Stimulated activated CD8-positive, alpha-beta memory T cell treated with anti-CD3 and anti-CD28 coated beads, Interleukin-4, amount 100 ng/mL, for 4 hours (primary cell): ENCODE data around the gene MGRN1.

Experiments used
- DNase-seq, 2 donors: peaks; one replicate each; pipeline ENCODE4 v3.0.0-alpha.2; 2020; ENCODE audit warnings: low read depth in 2 of 2, low spot score in 1 of 2

The MGRN1 gene

GRCh38 chr16:4623593-4623992 lies 1.0 kb upstream of the MGRN1 start:
- DNase-seq, result no peak

GRCh38 chr16:4624827-4625559 lies 367 bp downstream of the MGRN1 start:
- peak; percentile 48 to 62 for DNase-seq

- no peak for DNase-seq
Measured at GRCh38 chr16:4625560-4626159, 1.0 kb downstream of the MGRN1 start.

- DNase-seq, result no peak
Measured at GRCh38 chr16:4626396-4626795, 1.8 kb downstream of the MGRN1 start.

- DNase-seq, result no peak
Measured at GRCh38 chr16:4628283-4628682, 3.7 kb downstream of the MGRN1 start.

- no peak for DNase-seq
Measured at GRCh38 chr16:4631444-4631843, 6.8 kb downstream of the MGRN1 start.

- no peak for DNase-seq
Measured at GRCh38 chr16:4633910-4634635, 9.4 kb downstream of the MGRN1 start.

GRCh38 chr16:4634768-4635167 lies 10.1 kb downstream of the MGRN1 start:
- DNase-seq, result no peak

DNA sequence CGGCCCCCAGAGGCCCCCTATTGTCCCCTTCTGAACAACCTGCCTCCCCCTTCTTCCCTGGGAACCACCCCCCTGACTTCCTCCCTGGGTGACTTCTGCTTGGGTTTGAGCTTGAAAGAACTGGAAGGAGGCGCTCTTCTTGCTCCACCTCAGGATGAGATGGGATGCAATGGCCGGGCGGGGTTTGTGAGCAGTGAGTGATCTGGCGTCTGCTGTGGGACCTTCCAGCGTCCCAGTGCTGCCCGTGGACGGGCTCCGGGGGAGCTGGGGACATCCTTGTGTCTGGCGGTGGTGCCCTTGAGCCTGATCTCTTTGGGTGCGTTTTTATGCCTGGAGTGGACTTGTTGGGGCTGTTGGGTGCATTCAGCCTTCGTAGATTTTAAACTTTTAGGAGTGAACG lies 11.6 kb downstream of the MGRN1 start:
- DNase-seq, result no peak

DNA sequence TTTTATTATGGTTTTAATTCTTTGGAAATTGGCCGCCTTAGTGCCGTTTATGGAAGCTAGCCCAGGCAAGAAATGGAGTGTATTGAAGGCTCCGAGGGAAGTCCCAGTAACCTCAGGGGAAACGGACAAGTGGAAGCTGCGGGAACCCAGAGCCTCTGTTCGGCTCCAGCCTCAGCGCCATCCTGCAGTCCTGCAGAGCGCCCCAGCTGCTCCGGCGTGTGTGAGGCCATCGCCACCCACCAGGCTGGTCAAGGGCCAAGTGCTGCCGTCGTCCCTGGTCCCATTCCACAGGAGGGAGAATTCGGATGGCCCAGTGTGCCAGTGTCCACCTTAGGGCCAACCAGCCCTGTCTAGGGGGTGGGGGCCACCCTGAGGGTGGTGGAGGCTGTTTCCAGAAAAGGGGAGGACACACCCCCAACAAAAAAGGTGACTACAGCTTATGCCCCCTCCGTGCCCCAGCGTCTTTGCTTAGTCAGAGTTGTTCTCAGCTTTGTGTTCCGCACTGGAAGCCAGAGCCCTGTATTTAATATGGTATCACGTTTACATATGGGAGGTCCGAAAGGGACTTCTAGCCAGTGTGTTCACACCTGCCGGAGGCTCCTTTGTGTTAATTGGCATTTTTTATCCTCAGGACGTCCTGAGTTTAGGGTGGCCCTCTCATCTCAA lies 13.0 kb downstream of the MGRN1 start:
- DNase-seq, result no peak

DNA sequence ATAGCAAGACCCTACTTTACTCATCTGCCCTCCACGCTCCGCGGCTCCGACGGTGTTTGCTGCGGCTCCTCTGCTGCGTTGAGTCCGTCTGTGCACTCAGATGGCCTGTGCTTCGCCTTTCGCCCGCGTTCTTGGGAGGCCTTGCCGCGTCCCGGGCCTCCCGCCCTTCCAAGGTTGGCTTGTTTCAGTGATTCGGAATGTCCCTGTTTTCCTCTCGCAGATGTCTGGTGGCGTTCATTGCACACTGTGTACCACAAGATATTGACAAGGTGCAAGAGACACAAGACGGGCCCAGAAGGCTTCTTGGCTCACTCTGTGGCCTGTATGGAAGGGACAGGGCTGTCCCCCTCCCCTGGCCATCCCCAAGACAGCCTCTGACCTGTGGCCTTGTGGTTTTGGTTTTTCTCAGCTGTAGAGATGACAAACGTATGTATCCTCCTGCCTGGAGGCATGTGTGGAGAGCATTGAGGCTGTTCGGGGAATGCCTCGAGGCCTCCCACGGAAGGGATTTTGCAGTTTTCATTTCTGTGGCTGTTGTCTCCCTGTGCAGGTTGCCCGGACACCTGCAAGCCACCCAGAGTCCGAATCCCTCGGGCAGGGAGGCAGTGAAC lies 15.4 kb downstream of the MGRN1 start:
- no peak for DNase-seq

GRCh38 chr16:4640572-4641305 lies 16.1 kb downstream of the MGRN1 start:
- no peak for DNase-seq

- no peak for DNase-seq
Measured at GRCh38 chr16:4641306-4641687, 16.7 kb downstream of the MGRN1 start.

DNA sequence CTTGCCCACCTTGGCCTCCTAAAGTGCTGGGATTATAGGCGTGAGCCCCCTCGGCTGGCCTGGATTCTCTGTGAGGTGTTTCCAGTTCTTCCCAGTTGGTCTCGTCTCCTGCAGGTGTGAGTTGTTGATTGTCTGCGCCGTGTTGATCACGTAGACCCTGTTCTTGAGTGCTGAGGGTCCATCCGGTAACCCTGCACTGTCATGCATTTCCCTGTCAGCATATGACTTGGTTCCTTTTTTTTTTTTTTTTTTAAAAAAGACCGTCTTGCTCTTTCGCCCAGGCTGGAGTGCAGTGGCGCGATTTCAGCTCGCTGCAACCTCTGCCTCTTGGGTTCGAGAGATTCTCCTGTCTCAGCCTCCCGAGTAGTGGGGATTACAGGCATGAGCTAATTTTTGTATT lies 17.3 kb downstream of the MGRN1 start:
- DNase-seq, result no peak

DNA sequence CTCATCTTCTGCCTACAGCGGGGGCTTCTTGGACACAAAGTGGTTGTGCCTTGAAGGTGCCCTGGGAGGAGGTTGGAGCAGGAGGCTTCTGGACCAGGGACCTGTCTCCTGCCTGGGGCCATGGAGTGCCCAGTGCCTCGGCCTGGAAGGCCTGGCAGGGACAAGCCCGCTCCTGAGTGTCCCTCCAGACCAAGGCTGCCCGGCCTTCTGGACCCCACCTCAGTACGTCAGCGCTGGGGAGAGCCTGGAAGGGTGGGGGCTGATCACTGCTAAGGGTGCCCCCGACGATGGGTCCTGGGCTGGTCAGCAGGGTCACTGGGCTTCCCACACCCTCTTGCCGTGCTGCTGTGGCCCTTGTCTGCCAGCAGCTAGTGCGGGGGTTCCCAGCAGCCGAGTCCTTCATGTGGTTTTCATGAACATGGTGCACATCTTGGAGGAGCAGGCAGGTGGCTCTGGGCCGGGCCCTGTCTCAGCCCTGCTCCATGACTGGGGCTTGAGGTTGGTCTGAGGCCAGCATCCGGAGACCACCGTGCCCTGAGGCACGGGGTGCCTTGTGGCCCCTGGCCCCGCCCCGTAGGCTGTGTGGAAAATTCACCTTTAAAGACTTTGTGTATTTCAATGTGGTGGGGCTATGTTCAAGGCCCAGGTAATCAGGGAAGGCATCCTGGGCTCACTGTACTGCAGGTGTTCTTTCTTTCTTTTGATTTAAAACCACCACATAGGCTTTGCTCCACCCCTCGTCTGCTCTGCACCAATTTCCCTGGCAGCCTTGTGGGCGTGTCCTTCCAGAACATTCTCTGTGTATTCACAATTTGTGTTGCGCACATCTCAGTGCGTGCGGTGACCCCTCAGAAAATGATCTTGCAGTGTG lies 22.4 kb downstream of the MGRN1 start:
- no peak for DNase-seq

DNA sequence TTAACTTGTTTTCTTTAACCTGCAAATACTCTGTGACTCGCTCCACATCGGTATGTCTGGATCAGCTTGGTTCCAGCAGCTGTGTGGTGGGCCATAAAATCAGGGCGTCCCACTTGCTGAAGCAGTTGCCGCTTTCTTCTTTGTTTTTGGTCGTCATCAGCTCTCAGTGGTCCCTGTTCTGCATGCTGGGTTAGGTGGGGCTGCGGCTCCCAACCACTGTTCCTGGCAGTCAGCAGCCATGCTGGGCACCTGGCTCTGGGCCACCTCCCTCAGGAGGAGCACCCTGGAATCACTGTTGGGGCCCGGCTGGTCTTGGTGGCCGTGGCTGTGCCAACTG lies 23.0 kb downstream of the MGRN1 start:
- DNase-seq, result no peak

GRCh38 chr16:4648917-4649316 lies 24.3 kb downstream of the MGRN1 start:
- no peak for DNase-seq

GRCh38 chr16:4649744-4650442 lies 25.3 kb downstream of the MGRN1 start:
- DNase-seq, result no peak

DNA sequence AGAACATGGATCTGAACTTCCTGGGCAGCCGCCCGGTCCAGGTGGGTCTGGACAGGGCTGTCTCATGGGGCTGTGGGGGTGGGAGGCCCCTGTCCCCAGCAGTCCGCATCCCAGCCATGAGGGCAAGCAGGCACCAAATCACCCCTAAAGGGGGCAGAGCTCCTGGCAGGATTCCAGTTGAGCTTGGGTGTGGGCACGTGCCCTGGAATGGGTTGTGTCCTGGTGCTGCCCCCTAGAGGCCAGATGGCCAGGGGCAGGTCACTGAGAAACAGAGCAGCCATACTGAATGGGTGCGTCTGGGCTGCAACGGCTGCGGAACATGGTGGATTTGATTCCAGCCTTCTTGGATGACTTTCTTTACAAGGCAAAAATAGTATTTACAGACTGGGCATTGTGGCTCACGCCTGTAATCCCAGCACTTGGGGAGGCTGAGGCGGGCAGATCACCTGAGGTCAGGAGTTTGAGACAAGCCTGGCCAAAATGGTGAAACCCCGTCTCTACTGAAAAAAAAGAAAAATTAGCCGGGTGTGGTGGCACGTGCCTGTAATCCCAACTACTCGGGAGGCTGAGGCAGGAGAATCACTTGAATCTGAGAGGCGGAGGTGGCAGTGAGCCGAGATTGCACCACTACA lies 25.9 kb downstream of the MGRN1 start:
- DNase-seq, result peak; percentile 40 to 49
